Left colon (tissue), 2 donors: Measurements from ENCODE around the gene XAB2. TPM values are rescaled to one million over a fixed set of nuclear protein-coding genes. Genes with fewer than 3 reads are reported as not detected.
"Not testable (repeated sequence)": the region's sequence is repeated elsewhere in the genome, so short reads cannot be mapped to it uniquely, and the experiment has no call there.

Experiments used
- ATAC-seq: fragments of 200-7000 bp; cut with Tn5 transposase; one replicate; pipeline ENCODE4 v1.9.1; 2020; ENCODE audit warnings: mild to moderate bottlenecking, moderate library complexity
- DNase-seq, 2 donors: peaks; one replicate each; pipeline ENCODE4 v3.0.0-alpha.2; 2020
- intact Hi-C, 2 donors: fragments of 100-400 bp; cut with DNase I in 1 of 2; cut with micrococcal nuclease in 1 of 2; formaldehyde crosslinking; loops; one replicate each; pipeline versions ENCODE4 v1.11.2 to v1.14.0; 2022; cut with DNase I, micrococcal nuclease
- microRNA-seq, 2 donors: library from miRNA; unstranded; fragments of <30 nt; microRNA quantifications; one replicate each; pipeline versions ENCODE4 v1.1.0 to v1.2.0, GENCODE V29; 2020
- total RNA-seq, 2 donors: library from RNA; stranded (reverse); fragmentation: NEBNext Ultra II Directional; extraction: Animal tissue kit (Norgen Biotek cat#: 25700); gene quantifications; one replicate each; pipeline ENCODE4 v1.2.1, GENCODE V29; 2021
- donor health status: DM: no; HTN: no; CAD: no.
- donor health status: DM: yes; HTN: yes; CAD: no.

The XAB2 gene
- total RNA-seq, 2 donors from 2014 or later, result 23.6 to 29.4 TPM

DNA sequence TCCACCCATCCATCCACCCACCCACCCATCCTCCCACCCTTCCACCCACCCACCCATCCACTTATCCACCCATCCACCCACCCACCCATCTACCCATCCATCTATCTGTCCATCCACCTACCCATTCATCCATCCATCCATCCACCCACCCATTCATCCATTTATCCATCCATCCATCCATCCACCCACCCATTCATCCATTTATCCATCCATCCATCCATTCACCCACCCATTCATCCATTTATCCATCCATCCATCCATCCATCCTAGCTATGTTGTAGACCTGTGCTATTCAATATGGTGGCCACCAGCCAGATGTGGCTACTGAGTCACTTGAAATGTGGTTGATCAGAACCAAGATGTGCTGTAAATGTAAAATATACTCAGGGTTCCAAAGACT lies 28.6 kb downstream of the XAB2 start:
- intact Hi-C loops, result no loop called here
- no peak for ATAC-seq

DNA sequence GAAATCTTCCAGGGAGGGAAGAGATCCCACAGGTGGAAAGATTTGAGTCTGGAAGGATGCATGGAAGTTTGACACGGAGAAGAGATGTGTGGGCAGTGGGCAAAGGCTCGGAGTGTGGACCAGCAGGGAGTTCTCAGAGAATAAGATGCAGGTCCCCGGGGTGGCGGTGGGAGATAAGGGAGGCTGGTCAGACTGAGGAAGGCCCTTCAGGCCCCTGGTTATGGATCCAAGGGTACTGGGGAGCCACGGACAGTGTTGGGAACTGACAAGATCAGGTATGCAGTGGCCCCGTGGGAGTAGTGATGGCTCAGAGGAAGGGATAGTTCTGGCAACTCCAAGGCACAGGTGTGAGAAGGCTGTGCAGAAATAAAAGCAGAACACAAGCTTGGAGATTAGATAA lies 31.2 kb downstream of the XAB2 start:
- ATAC-seq, result no peak
- DNase-seq, result no peak
- intact Hi-C loops, result no loop called here

More for the DNA sequence above, 28.6 kb downstream of the XAB2 start:
- no peak for DNase-seq

DNA sequence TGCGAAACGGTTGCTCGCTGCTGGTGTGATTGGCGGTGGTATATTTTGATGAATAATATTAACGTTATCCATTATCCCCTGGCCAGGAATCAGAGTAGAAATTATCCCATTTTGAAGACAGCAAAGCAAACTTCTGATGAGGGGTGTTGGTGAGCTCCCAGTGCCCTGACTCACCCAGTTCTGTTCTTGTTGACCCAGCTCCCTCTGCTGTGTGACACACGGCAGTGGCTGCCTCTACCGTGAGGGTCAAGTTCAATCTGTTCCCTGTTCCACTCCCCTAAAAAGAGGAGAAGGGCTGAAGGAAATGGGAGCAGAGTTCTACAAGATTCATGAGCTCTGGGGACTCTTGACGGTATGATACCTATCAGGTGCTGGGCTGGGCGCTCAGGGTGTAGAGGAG lies 31.7 kb downstream of the XAB2 start:
- intact Hi-C loops, result no loop called here
- DNase-seq, result no peak
- no peak for ATAC-seq

DNA sequence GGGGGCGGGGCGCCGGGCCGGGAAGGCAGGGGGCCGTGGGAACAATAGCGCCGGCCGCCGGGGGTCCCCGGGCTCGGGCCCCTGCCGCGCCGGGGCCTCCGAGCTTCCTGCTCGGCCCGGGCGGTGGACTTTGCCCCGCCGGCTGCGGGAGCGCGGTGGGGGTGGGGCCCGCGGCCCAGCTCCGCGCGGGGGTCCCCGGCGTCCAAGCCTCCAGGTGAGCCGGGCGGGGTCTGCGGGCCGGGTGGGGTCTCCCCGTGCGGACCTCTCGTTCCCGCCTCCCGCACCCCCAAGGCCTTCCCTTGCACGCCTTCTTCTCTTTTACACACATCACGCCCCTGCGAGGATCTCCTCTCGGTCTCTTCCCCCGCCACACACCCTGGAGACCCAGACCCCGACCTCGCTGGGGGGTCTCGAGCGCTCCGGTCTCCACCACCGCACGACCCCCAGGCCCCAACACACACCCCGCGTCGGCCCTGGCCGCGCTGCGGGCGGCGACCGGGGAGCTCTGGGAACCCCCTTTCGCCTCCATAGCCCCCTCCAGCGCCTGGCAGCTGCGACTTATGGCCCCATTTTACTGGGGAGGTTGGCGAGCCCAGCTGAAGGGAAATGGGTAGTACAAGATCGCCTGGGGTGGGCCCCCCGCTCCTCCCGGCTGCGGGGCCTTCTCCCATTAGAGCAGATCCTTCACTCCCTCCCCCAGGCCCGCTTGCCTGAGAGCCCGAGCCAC lies 33.0 kb downstream of the XAB2 start:
- ATAC-seq, result peak; percentile 78
- intact Hi-C loops, result no loop called here
- peak in 1 of 2 donors; percentile 39 for DNase-seq

DNA sequence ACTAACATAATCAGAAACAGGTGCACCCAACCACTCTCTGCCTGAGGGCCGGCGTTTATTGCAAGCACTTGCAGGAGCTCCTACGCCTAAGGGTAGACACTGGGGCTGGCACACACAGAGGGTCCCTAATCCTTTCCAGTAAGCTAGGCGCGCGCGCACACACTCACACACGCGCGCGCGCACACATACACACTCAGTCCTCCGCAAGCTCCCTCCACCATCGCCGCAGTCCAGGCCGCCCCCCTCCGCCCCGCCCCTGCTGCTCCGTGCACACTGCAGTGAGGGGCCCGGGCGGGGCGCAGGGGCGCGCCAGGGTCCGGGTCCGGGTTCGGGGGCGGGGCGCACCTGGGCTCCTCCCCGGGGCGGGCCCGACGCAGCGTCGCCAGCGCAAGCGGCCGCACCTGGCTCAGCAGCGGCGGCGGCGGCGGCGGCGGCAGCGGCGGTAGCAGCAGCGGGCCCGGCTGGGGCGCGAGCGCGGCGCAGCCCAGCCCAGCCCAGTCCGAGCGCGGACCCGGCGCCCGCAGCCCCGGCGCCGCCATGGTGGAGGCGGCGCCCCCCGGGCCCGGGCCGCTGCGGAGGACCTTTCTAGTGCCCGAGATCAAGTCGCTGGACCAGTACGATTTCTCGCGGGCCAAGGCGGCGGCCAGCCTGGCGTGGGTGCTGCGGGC lies 33.7 kb downstream of the XAB2 start, which contains the start of gene CAMSAP3:
CAMSAP3 (plus strand) TSS at position 398 of the 668 bp plus-strand sequence; CDS start at position 538, 140 bp downstream.
- ATAC-seq (peak; percentile 91), DNase-seq (peak; percentile 60 to 78)
- intact Hi-C loops, result no loop called here

DNA sequence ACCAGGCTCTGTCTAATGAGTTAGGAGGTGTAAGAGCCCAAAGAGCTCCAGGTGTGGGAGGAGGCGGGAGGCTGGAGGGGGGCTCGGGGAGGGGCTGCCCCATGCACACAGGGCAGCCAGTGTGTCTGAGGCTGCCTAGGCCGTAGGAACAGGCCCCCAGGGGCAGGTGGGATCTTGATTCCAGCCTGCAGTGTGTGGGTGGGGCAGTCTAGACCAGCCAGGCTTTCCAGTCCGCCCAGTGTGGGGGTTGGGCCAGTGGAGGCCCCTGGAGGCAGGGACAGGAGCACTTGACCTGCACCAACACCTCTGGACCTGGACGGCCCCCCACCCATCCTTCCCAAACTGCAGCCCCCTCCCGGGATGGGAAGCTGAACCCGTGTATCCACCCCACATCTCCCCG lies 39.1 kb downstream of the XAB2 start:
- DNase-seq (peak in 1 of 2 donors; percentile 63), ATAC-seq (peak; percentile 71)
- intact Hi-C loops, result no loop called here

DNA sequence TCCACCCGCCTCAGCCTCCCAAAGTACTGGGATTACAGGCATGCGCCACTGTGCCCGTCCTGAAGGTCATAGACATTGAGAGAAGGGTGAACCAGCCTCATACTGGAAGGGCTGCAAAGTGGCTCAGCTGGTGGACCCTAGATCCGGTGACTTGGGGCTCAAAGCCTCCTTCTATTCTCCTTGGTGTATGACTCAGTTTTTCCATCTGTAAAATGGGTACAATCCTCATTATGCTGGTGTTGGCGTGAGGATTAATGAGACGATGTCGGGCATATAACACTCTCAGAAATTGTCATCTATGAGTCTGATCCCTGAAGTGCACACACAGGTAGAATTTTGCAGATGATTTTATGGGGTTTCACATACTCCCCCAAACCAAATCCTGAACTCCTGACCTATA lies 39.5 kb downstream of the XAB2 start:
- ATAC-seq, result no peak
- no peak for DNase-seq
- intact Hi-C loops, result no loop called here

DNA sequence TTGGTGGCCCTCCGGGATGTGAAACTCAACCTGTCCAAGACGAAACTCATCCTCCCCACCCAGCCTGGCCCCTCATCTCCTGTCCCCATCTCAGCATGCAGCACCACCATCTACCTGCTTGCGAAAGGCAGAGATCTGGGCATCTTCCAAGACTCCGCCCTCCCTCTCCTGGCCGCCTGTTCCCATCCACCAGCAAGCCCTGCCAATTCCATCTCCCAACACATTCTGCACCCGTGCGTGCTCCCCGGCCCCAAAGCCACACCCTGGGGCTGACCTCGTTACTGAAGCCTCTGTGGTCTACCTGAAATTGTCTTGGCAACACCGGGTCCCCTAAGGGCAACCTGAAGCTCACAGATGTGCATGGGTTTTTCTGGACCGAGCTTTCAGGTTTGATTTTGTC lies 46.9 kb downstream of the XAB2 start:
- intact Hi-C loops, result no loop called here
- ATAC-seq, result no peak
- DNase-seq, result no peak

DNA sequence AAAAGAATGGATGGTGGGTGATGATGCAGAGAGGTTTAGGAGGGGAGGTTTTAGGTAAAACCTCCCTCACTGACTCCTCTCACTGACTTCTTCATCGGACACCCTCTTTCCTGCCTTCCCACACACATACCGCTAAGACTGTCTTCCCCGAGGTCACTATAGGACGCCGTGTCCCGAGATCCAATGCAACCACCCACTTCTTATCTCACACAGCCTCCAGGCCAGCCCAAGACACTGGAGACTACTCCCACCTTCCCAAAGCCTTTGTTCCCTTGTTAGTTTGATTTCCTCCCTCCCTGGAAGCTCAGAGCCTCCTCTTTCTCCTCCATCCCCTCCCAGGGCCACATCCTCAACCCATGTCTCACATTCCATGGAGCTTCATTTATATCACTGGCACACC lies 50.2 kb downstream of the XAB2 start:
- DNase-seq (no peak), ATAC-seq (no peak)
- intact Hi-C loops, result no loop called here

DNA sequence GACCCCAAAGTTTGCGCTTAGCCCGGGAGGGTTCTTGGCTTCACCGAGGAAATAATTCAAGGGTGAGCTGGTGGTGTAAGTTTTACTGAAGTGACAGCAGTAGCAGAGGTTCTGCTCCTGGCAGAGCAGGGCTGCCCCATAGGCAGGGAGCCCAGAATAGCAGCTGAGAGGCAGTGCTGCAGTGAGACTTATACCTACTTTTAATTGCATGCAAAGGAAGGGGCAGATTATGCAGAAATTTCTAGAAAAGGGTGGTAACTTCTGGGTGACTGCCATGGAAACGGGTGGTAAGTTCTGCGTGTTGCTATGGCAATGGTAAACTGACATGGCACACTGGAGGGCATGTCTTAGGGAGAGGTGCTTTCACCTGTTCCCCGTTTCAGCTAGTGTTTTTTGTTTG lies 51.2 kb downstream of the XAB2 start:
- no peak for ATAC-seq
- intact Hi-C loops, result no loop called here
- no peak for DNase-seq

DNA sequence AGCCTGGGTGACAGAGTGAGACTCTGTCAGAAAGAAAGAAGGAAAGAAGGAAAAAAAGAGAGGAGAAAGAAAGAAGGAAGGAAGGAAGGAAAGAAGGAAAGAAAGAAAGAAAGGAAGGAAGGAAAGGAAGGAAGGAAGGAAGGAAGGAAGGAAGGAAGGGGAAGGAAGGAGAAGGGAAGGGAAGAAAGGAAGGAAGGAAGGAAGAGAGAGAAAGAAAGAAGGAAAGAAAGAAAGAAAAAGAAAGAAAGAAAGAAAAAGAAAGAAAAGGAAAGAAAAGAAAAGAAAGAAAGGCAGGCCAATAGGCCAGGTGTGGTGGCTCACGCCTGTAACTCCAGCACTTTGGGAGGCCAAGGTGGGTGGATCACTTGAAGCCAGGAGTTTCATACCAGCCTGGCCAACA lies 51.9 kb downstream of the XAB2 start:
- intact Hi-C loops, DNase-seq, ATAC-seq: not testable (repeated sequence)

DNA sequence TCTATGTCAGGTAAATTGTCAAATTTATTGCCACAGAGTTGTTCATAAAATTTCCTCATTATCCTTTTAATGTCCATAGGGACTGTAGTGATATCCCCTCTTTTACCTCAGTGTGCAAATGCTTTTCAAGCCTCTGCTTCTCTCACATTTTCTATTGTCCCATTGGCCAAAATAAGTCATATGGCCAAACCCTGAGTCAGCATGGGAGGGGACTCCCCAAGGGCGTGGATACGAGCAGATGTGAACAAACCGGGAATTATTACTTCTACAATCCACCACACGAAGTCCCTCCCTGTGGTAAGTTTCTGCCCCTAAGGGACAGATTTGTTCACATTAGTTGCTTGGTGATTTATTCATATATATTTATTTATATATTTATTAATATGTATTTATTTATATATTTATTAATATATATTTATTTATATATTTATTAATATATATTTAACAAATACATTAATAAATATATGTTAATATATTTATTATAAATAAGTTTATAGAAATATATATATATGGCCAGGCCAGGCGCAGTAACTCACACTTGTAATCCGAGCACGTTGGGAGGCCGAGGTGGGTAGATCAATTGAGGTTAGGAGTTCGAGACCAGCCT lies 53.8 kb downstream of the XAB2 start:
- peak; percentile 78 for ATAC-seq
- intact Hi-C loops, result no loop called here
- no peak for DNase-seq

DNA sequence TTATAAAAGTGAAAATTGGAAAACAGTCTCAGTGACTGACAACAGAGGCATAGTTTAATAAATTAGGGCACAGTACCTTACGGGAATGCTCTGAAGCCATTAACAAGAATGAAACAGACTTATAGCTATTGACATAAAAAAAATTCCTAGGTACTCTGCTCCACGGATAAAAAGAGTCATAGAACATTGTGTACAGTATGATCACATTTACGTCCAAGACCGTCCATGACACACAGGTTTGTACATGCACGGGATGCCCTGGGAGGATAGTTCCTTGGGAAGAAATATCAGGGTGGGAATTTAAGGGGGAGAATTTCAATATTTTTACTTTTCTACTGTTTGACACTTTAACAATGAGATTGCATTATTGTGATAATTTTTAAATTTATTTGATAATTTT lies 58.6 kb downstream of the XAB2 start:
- ATAC-seq, result no peak

More for the DNA sequence above, 58.6 kb downstream of the XAB2 start:
- DNase-seq, result no peak
- intact Hi-C loops, result no loop called here

Small RNAs within 50 kb of the gene (microRNA-seq; reads per million reads assigned to microRNA genes)
- gene MIR6792, result 0 to 0.53 reads per million in 2 donors

Other genes starting within 250 kb of the XAB2 start
- 10 to 100 TPM in 1 of 2 donors, 1 to 10 TPM in 1; 9.0 to 10.8 TPM for gene PEX11G, start 140.5 kb downstream of the XAB2 start, total RNA-seq
- gene ZNF358, start 113.4 kb downstream of the XAB2 start, total RNA-seq, result 10 to 100 TPM; 37.8 to 56.2 TPM
- 10 to 100 TPM; 22.2 to 31.6 TPM for gene MCOLN1, start 106.9 kb downstream of the XAB2 start, total RNA-seq
- 100 to 1,000 TPM in 1 of 2 donors, 10 to 100 TPM in 1; 87.8 to 107 TPM for gene PNPLA6, start 93.8 kb downstream of the XAB2 start, total RNA-seq
- 10 to 100 TPM; 51.1 to 52.4 TPM for gene CAMSAP3, start 33.7 kb downstream of the XAB2 start, total RNA-seq
- gene PET100, start 248 bp upstream of the XAB2 start, total RNA-seq, result 100 to 1,000 TPM; 100 to 123 TPM
- gene PCP2, start 4.2 kb upstream of the XAB2 start, total RNA-seq, result under 1 TPM in 1 of 2 donors, not detected in 1; 0.73 TPM
- 100 to 1,000 TPM; 186 to 209 TPM for gene STXBP2, start 7.6 kb upstream of the XAB2 start, total RNA-seq
- gene RETN, start 39.5 kb upstream of the XAB2 start, total RNA-seq, result not detected
- not detected for gene MCEMP1, start 47.5 kb upstream of the XAB2 start, total RNA-seq
- gene TRAPPC5, start 51.3 kb upstream of the XAB2 start, total RNA-seq, result 100 to 1,000 TPM; 107 to 108 TPM
- gene FCER2, start 72.6 kb upstream of the XAB2 start, total RNA-seq, result under 1 TPM; 0.27 to 0.64 TPM
- gene CLEC4G, start 102.6 kb upstream of the XAB2 start, total RNA-seq, result 1 to 10 TPM in 1 of 2 donors, not detected in 1; 1.3 TPM
- gene CD209, start 118.0 kb upstream of the XAB2 start, total RNA-seq, result 10 to 100 TPM in 1 of 2 donors, 1 to 10 TPM in 1; 2.6 to 12.1 TPM
- not detected for gene CLEC4M, start 133.7 kb upstream of the XAB2 start, total RNA-seq
- 10 to 100 TPM; 10.5 to 13.1 TPM for gene EVI5L, start 200.7 kb upstream of the XAB2 start, total RNA-seq
- gene PRR36, start 244.8 kb upstream of the XAB2 start, total RNA-seq, result under 1 TPM; 0.22 to 0.46 TPM